IMR-90 (cell line): ENCODE measurements around the gene PRKN. TPM values are rescaled to one million over a fixed set of nuclear protein-coding genes. Genes with fewer than 3 reads are reported as not detected.
"Not testable (repeated sequence)": the region's sequence is repeated elsewhere in the genome, so short reads cannot be mapped to it uniquely, and the experiment has no call there.

Experiments used
- ATAC-seq: fragments of 200-7000 bp; cut with Tn5 transposase; 2 replicates; pipeline ENCODE4 v1.9.1; 2020; ENCODE audit warnings: low read depth, mild to moderate bottlenecking, moderate library complexity
- BruUV-seq: library from RNA; stranded (reverse); fragments of 400-500 nt; replicated peaks from 2 replicates; lab custom pipeline; 2021; lab: Mats Ljungman, UMichigan
- CTCF ChIA-PET: fragments of 300-600 bp; formaldehyde crosslinking; extraction: SDS; loops from one replicate; lab custom pipeline; 2021; ENCODE audit warnings: antibody characterized with exemption; lab: Yijun Ruan, JAX
- POLR2A ChIA-PET: fragments of 300-600 bp; sonication (Branson Sonifier 250); formaldehyde crosslinking; loops from one replicate; lab custom pipeline; 2022; ENCODE audit warnings: antibody characterized with exemption; ENCODE audit not compliant: unreplicated experiment; lab: Charles Lee
- DNase-seq: peaks from one replicate; pipeline ENCODE4 v3.0.0; 2013
- H2AFZ ChIP-seq: replicated peaks from 2 replicates; pipeline ENCODE3; 2013; ENCODE audit warnings: low read length, mild to moderate bottlenecking; ENCODE audit not compliant: poor library complexity
- H2AK5ac ChIP-seq: 2 replicates; pipeline ENCODE4 v1.6.1; 2013; ENCODE audit warnings: low read depth, low read length, inconsistent platforms
- H2AK9ac ChIP-seq: replicated peaks from 2 replicates; pipeline ENCODE3; 2013; ENCODE audit warnings: mild to moderate bottlenecking, low read depth, low read length, moderate library complexity; ENCODE audit not compliant: poor library complexity
- H2BK120ac ChIP-seq: 2 replicates; pipeline ENCODE4 v1.6.1; 2013; ENCODE audit warnings: low read depth, low read length, inconsistent platforms
- H2BK15ac ChIP-seq: 3 replicates; pipeline ENCODE4 v1.6.1; 2013; ENCODE audit warnings: low read depth, low read length, inconsistent platforms
- H2BK20ac ChIP-seq: 2 replicates; pipeline ENCODE4 v1.6.1; 2013; ENCODE audit warnings: low read depth, mild to moderate bottlenecking, inconsistent platforms, low read length, moderate library complexity
- H2BK5ac ChIP-seq: 2 replicates; pipeline ENCODE4 v1.6.1; 2013; ENCODE audit warnings: mild to moderate bottlenecking, low read depth, low read length, inconsistent platforms; ENCODE audit not compliant: poor library complexity, severe bottlenecking
- H3K14ac ChIP-seq: replicated peaks from 2 replicates; pipeline ENCODE4 v1.6.1; 2013; ENCODE audit warnings: low read depth, low read length, inconsistent platforms
- H3K18ac ChIP-seq: 2 replicates; pipeline ENCODE4 v1.6.1; 2013; ENCODE audit warnings: low read depth, low read length, control low read depth
- H3K23ac ChIP-seq: 2 replicates; pipeline ENCODE4 v1.6.1; 2013; ENCODE audit warnings: low read depth, low read length, inconsistent platforms
- H3K27ac ChIP-seq: 2 replicates; pipeline ENCODE4 v1.5.1; 2013; ENCODE audit warnings: mild to moderate bottlenecking, control low read depth, low read length; ENCODE audit not compliant: insufficient read depth
- H3K27me3 ChIP-seq: 2 replicates; pipeline ENCODE4 v1.6.1; 2013; ENCODE audit warnings: low read length; ENCODE audit not compliant: control insufficient read depth, insufficient read depth
- H3K36me3 ChIP-seq: 2 replicates; pipeline ENCODE4 v1.6.1; 2013; ENCODE audit warnings: low read length, mixed read lengths; ENCODE audit not compliant: control insufficient read depth, insufficient read depth
- H3K4ac ChIP-seq: 2 replicates; pipeline ENCODE4 v1.6.1; 2013; ENCODE audit warnings: low read depth, low read length, inconsistent platforms
- H3K4me1 ChIP-seq: 2 replicates; pipeline ENCODE4 v1.6.1; 2013; ENCODE audit warnings: low read length, mixed read lengths; ENCODE audit not compliant: control insufficient read depth, insufficient read depth
- H3K4me2 ChIP-seq: 2 replicates; pipeline ENCODE4 v1.6.1; 2013; ENCODE audit warnings: low read depth, mild to moderate bottlenecking, control low read depth, low read length, moderate library complexity
- H3K4me3 ChIP-seq: 2 replicates; pipeline ENCODE4 v1.5.1; 2013; ENCODE audit warnings: low read depth, mild to moderate bottlenecking, control low read depth, low read length, moderate library complexity; ENCODE audit not compliant: insufficient read depth
- H3K56ac ChIP-seq: 2 replicates; pipeline ENCODE4 v1.6.1; 2013; ENCODE audit warnings: low read length, inconsistent platforms; ENCODE audit not compliant: insufficient read depth; ENCODE audit errors: extremely low read depth
- H3K79me1 ChIP-seq, 2 experiments: 2 replicates each; pipeline ENCODE4 v1.6.1; 2013; ENCODE audit warnings: low read length in 2 of 2, inconsistent platforms in 1 of 2, low read depth in 1 of 2
- H3K9ac ChIP-seq: 2 replicates; pipeline ENCODE4 v1.6.1; 2013; ENCODE audit warnings: low read depth, low read length, control low read depth
- H3K9me1 ChIP-seq: 2 replicates; pipeline ENCODE4 v1.6.1; 2013; ENCODE audit warnings: low read length, inconsistent platforms; ENCODE audit not compliant: insufficient read depth
- H3K9me3 ChIP-seq: 2 replicates; pipeline ENCODE4 v1.6.1; 2013; ENCODE audit warnings: low read length; ENCODE audit not compliant: control insufficient read depth, insufficient read depth
- H4K20me1 ChIP-seq: 2 replicates; pipeline ENCODE4 v1.6.1; 2013; ENCODE audit warnings: low read length, inconsistent platforms; ENCODE audit not compliant: insufficient read depth
- H4K5ac ChIP-seq: 2 replicates; pipeline ENCODE4 v1.6.1; 2013; ENCODE audit warnings: mild to moderate bottlenecking, low read depth, low read length, control low read depth
- H4K8ac ChIP-seq, 2 experiments: 2 replicates each; pipeline ENCODE4 v1.6.1; 2013; ENCODE audit warnings: low read depth in 2 of 2, low read length in 2 of 2, control low read depth in 1 of 2, inconsistent platforms in 1 of 2
- H4K91ac ChIP-seq: 2 replicates; pipeline ENCODE4 v1.6.1; 2013; ENCODE audit warnings: low read depth, low read length, inconsistent platforms; ENCODE audit not compliant: insufficient read depth
- WGBS, 2 experiments: methylation state at CpG; one replicate each; pipeline versions ENCODE4 v1.1.5 to v1.1.7; 2013; ENCODE audit warnings: missing lambda C conversion rate in 2 of 2; ENCODE audit not compliant: insufficient read length in 1 of 2; ENCODE audit errors: extremely low coverage in 2 of 2; 5-methylcytosine and 5-hydroxymethylcytosine counted together
- dilution Hi-C: fragments of 300-500 bp; cut with HindIII; formaldehyde crosslinking; loops from one replicate; pipeline ENCODE4 v1.14.3; 2018; ENCODE audit warnings: low sequenced_read_pairs; ENCODE audit not compliant: unreplicated experiment
- in situ Hi-C: fragments of 300-500 bp; cut with MboI; formaldehyde crosslinking; loops from 3 replicates; pipeline ENCODE4 v1.14.3; 2019; ENCODE audit warnings: low sequenced_read_pairs, inconsistent platforms, mixed read lengths
- intact Hi-C: fragments of 100-400 bp; cut with micrococcal nuclease; formaldehyde crosslinking; loops from 2 replicates; pipeline ENCODE4 v1.10.0; 2022
- polyA plus RNA-seq, 3 experiments: library from polyadenylated mRNA; depleted of rRNA; stranded (reverse); fragments of >200 nt; gene quantifications; 2 replicates each; pipeline ENCODE4 v1.2.3, GENCODE V29; 2012; ENCODE audit warnings: low replicate concordance in 1 of 3
- total RNA-seq: library from RNA; depleted of rRNA; stranded (reverse); fragments of >200 nt; gene quantifications from 2 replicates; pipeline ENCODE4 v1.2.3, GENCODE V29; 2012

The PRKN gene
- total and polyA plus RNA-seq, 2 of the 4 experiments (the other 2 are of a cell fraction) = 0.15 to 0.18 TPM

GRCh38 chr6:161331402-161332081 lies 1396.0 kb downstream of the PRKN start:
- H4K8ac ChIP-seq, BruUV-seq, POLR2A ChIA-PET, H3K27ac ChIP-seq, H3K4me3 ChIP-seq, H3K4ac ChIP-seq, H4K91ac ChIP-seq, CTCF ChIA-PET, H2BK20ac ChIP-seq, H2BK120ac ChIP-seq, H3K23ac ChIP-seq, H2BK5ac ChIP-seq, H3K27me3 ChIP-seq, H3K9me1 ChIP-seq, in situ Hi-C loops, H2AK5ac ChIP-seq, H3K14ac ChIP-seq, H3K56ac ChIP-seq, ATAC-seq, H3K79me1 ChIP-seq, H2AK9ac ChIP-seq, H4K5ac ChIP-seq, H3K36me3 ChIP-seq, H3K4me2 ChIP-seq, dilution Hi-C loops, H3K9me3 ChIP-seq, intact Hi-C loops, H2AFZ ChIP-seq, H3K4me1 ChIP-seq, H3K18ac ChIP-seq, H2BK15ac ChIP-seq, DNase-seq, H4K20me1 ChIP-seq, H3K9ac ChIP-seq: not testable (repeated sequence)
- 60% methylated on average over 1 of the region's 4 CpGs; no CpG with 5 or more reads in 1 of the 2 experiments for WGBS, 2 experiments
